ENCODE results near the gene ATP2A3. TPM values are rescaled to one million over a fixed set of nuclear protein-coding genes. Genes with fewer than 3 reads are reported as not detected.

Gene ATP2A3
- total and polyA plus RNA-seq, 10 donors: 103 to 240 (median 194) TPM

GRCh38 chr17:3972281-3972731 lies 8.1 kb upstream of the ATP2A3 start:
- peak overlapping the region in 1 of 8 donors; percentile 46 for H3K4me3 ChIP-seq
- H3K27ac ChIP-seq: peak overlapping the region in 1 of 8 donors; percentile 40
- peaks cover 0 to 12% (median 7%) of the 10 kb centered on the region in 8 donors for H3K9me3 ChIP-seq
- H3K36me3 ChIP-seq: no peaks in the 10 kb centered on the region
- H3K4me1 ChIP-seq: peaks cover 0 to 72% (median 45%) of the 10 kb centered on the region in 6 donors
- WGBS, 5 donors: 21 to 42% (median 36%) methylated on average over 10 to 15 of the region's 15 CpGs
- TF ChIP-seq POLR2A (IDR thresholded peaks at IDR 0.05) (no peak), POLR2AphosphoS5 (IDR thresholded peaks at IDR 0.05) (peak; percentile 32 to 60 (median 35))
- DNase-seq: peak; percentile 80
- intact Hi-C loops (cut with DNase I; ENCODE audit: low total_unique reads): no loop called here
- H3K27me3 ChIP-seq (replicated peaks in 1 of 7): no peaks in the 10 kb centered on the region

GRCh38 chr17:3970668-3971067 lies 6.4 kb upstream of the ATP2A3 start:
- H3K27ac ChIP-seq: no peak overlapping the region
- DNase-seq: no peak
- no peaks in the 10 kb centered on the region for H3K27me3 ChIP-seq (replicated peaks in 1 of 7)
- WGBS, 5 donors: 83 to 91% (median 88%) methylated on average over 6 of the region's 6 CpGs
- intact Hi-C loops (cut with DNase I; ENCODE audit: low total_unique reads): no loop called here
- H3K36me3 ChIP-seq: no peaks in the 10 kb centered on the region
- peaks cover 6 to 73% (median 51%) of the 10 kb centered on the region in 6 donors for H3K4me1 ChIP-seq
- H3K9me3 ChIP-seq: peaks cover 0 to 12% (median 7%) of the 10 kb centered on the region in 8 donors
- no peak for TF ChIP-seq CTCF (IDR thresholded peaks at IDR 0.05 in 8 of 11, conservative IDR thresholded peaks at IDR 0.05 in 3 of 11)
- TF ChIP-seq POLR2A (IDR thresholded peaks at IDR 0.05): no peak
- no peak for TF ChIP-seq POLR2AphosphoS5 (IDR thresholded peaks at IDR 0.05)
- H3K4me3 ChIP-seq: no peak overlapping the region

GRCh38 chr17:3969963-3970362 lies 5.7 kb upstream of the ATP2A3 start:
- WGBS, 5 donors: 87 to 94% (median 90%) methylated on average over 7 of the region's 7 CpGs
- Histone ChIP-seq H3K36me3 (no peaks in the 10 kb centered on the region), H3K4me3 (no peak overlapping the region), H3K4me1 (peaks cover 13 to 80% (median 57%) of the 10 kb centered on the region in 6 donors), H3K9me3 (peaks cover 0 to 6% (median 3%) of the 10 kb centered on the region in 8 donors), H3K27me3 (replicated peaks in 1 of 7) (no peaks in the 10 kb centered on the region), H3K27ac (no peak overlapping the region)
- no peak for DNase-seq
- intact Hi-C loops (cut with DNase I; ENCODE audit: low total_unique reads): no loop called here
- TF ChIP-seq POLR2A (IDR thresholded peaks at IDR 0.05) (no peak), CTCF (IDR thresholded peaks at IDR 0.05 in 8 of 11, conservative IDR thresholded peaks at IDR 0.05 in 3 of 11) (no peak), POLR2AphosphoS5 (IDR thresholded peaks at IDR 0.05) (no peak)

GRCh38 chr17:3968886-3969524 lies 4.8 kb upstream of the ATP2A3 start:
- peaks cover 0 to 7% (median 0%) of the 10 kb centered on the region in 7 donors for H3K27me3 ChIP-seq (replicated peaks in 1 of 7)
- no peak for TF ChIP-seq POLR2AphosphoS5 (IDR thresholded peaks at IDR 0.05)
- no peak for TF ChIP-seq POLR2A (IDR thresholded peaks at IDR 0.05)
- TF ChIP-seq CTCF (IDR thresholded peaks at IDR 0.05 in 8 of 11, conservative IDR thresholded peaks at IDR 0.05 in 3 of 11): no peak
- no peaks in the 10 kb centered on the region for H3K9me3 ChIP-seq
- H3K27ac ChIP-seq: no peak overlapping the region
- no peak overlapping the region for H3K4me3 ChIP-seq
- 66 to 87% (median 76%) methylated on average over 18 of the region's 18 CpGs for WGBS, 5 donors
- intact Hi-C loops (cut with DNase I; ENCODE audit: low total_unique reads): no loop called here
- DNase-seq: no peak
- no peaks in the 10 kb centered on the region for H3K36me3 ChIP-seq
- peaks cover 16 to 77% (median 57%) of the 10 kb centered on the region in 6 donors for H3K4me1 ChIP-seq
